Right lobe of liver (tissue), 4 donors: Measurements from ENCODE around the gene LOXL1.

Experiments used
- POLR2A ChIP-seq: fragments of 450-650 bp; IDR thresholded peaks from one replicate; pipeline ENCODE4 v1.6.1; 2017; ENCODE audit warnings: antibody characterized with exemption, mild to moderate bottlenecking
- TF ChIP-seq, protein P1 (sequence below), 4 donors: fragments of 200-600 bp in 3 of 4; fragments of 450-650 bp in 1 of 4; IDR thresholded peaks; one replicate each; pipeline versions ENCODE4 v1.5.1 to v1.8.0; 2016 to 2022; ENCODE audit warnings: antibody characterized with exemption in 4 of 4, mild to moderate bottlenecking in 2 of 4
- donor health status: DM: no; HTN: no; CAD: no.
- donor health status: DM: no; HTN: no; CAD: no.
- donor health status: DM: no; HTN: yes; CAD: no.

DNA sequence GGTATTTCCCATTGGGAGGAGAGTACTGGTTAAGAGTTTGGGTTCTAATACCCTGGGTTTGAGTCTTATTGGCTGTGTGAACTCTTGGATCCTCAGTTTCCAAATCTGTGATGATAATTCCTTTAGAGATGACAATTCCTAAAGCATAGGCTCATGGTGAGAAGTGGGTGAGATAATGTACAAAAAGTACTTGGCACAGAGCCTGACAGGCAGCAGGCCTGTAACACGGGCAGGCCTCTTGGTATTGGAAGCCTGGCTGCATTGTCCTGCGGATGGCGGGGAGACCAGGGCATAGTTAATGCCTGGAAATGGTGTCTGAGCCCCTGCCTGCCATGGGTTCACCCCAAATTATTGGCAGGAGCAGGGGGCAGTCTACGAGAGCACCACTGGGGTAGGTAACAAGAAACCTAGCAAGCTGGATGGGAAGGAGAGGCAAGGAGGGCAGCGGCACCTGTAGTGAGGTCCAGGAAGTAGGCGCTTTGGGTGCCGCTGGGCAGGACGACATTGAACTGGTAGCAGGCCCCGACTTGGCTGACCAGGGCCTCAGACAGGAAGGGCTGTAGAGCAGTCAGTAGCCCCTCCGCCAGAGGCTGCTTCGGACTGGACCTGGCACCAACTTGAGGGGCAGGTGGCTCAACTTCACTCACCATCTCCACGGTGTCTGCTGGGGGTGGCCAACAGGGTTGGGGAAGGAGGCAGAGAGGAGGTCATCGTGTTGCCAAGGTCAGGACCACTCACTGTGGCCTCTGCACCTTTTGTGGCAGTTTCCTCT lies 58.1 kb downstream of the LOXL1 start:
- TF ChIP-seq, protein P1, sequence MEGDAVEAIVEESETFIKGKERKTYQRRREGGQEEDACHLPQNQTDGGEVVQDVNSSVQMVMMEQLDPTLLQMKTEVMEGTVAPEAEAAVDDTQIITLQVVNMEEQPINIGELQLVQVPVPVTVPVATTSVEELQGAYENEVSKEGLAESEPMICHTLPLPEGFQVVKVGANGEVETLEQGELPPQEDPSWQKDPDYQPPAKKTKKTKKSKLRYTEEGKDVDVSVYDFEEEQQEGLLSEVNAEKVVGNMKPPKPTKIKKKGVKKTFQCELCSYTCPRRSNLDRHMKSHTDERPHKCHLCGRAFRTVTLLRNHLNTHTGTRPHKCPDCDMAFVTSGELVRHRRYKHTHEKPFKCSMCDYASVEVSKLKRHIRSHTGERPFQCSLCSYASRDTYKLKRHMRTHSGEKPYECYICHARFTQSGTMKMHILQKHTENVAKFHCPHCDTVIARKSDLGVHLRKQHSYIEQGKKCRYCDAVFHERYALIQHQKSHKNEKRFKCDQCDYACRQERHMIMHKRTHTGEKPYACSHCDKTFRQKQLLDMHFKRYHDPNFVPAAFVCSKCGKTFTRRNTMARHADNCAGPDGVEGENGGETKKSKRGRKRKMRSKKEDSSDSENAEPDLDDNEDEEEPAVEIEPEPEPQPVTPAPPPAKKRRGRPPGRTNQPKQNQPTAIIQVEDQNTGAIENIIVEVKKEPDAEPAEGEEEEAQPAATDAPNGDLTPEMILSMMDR (IDR thresholded peaks at IDR 0.05), result no peak
- no peak for TF ChIP-seq POLR2A
